B cell (primary cell): ENCODE results near the gene BTBD17. TPM values are rescaled to one million over a fixed set of nuclear protein-coding genes. Genes with fewer than 3 reads are reported as not detected.

Experiments
- ATAC-seq: fragments of 200-7000 bp; cut with Tn5 transposase; one replicate; pipeline ENCODE4 v1.10.0; 2021; ENCODE audit warnings: low read depth, mild to moderate bottlenecking, moderate number of reproducible peaks, moderate library complexity
- CTCF ChIA-PET: fragments of 350-600 bp; sonication (Branson Sonifier 250); formaldehyde crosslinking; loops from one replicate; lab custom pipeline; 2021; ENCODE audit warnings: antibody characterized with exemption, inconsistent platforms; lab: Charles Lee
- POLR2A ChIA-PET: fragments of 350-600 bp; sonication (Branson Sonifier 250); formaldehyde crosslinking; loops from one replicate; lab custom pipeline; 2021; ENCODE audit warnings: antibody characterized with exemption; lab: Charles Lee
- DNase-seq: peaks from one replicate; pipeline ENCODE4 v3.0.0; 2013
- H2AFZ ChIP-seq: 2 replicates; pipeline ENCODE4 v1.6.1; 2012; ENCODE audit warnings: mild to moderate bottlenecking, low read depth, low read length; ENCODE audit not compliant: insufficient read depth, poor library complexity, severe bottlenecking
- H3K27ac ChIP-seq, 2 donors: 1 replicate in 1 of 2; 2 replicates in 1 of 2; pipeline ENCODE4 v1.5.1; 2012 to 2013; ENCODE audit warnings: low read length in 2 of 2, mild to moderate bottlenecking in 2 of 2, moderate library complexity in 1 of 2
- H3K27me3 ChIP-seq, 4 experiments: fragments of 200-600 bp in 1 of 4; sonication (generic) in 1 of 4; replicated peaks in 1 of 4; 1 replicate in 2 of 4; 2 replicates in 2 of 4; pipeline versions ENCODE4 v1.6.1 to v1.7.0; 2013 to 2016; ENCODE audit warnings: low read length in 3 of 4, mild to moderate bottlenecking in 2 of 4, mixed read lengths in 1 of 4, moderate library complexity in 1 of 4; ENCODE audit not compliant: insufficient read depth in 4 of 4, control insufficient read depth in 3 of 4; ENCODE audit errors: control extremely low read depth in 1 of 4
- H3K36me3 ChIP-seq, 2 experiments: replicated peaks in 1 of 2; 1 replicate in 1 of 2; 2 replicates in 1 of 2; pipeline versions ENCODE4 v1.6.1 to v1.7.1; 2013; ENCODE audit warnings: low read length in 1 of 2; ENCODE audit not compliant: insufficient read depth in 2 of 2, control insufficient read depth in 1 of 2; ENCODE audit errors: control extremely low read depth in 1 of 2, extremely low read depth in 1 of 2
- H3K4me1 ChIP-seq, 2 donors: fragments of 200-600 bp in 1 of 2; sonication (generic) in 1 of 2; 1 replicate in 1 of 2; 2 replicates in 1 of 2; pipeline versions ENCODE4 v1.5.1 to v1.6.1; 2013 to 2017; ENCODE audit warnings: low read length in 2 of 2; ENCODE audit not compliant: control insufficient read depth in 2 of 2, insufficient read depth in 2 of 2
- H3K4me2 ChIP-seq: replicated peaks from 2 replicates; pipeline ENCODE3; 2012; ENCODE audit warnings: mild to moderate bottlenecking, low read depth, low read length; ENCODE audit not compliant: poor library complexity, severe bottlenecking
- H3K4me3 ChIP-seq, 5 experiments: fragments of 200-600 bp in 1 of 5; sonication (generic) in 1 of 5; 1 replicate in 3 of 5; 2 replicates in 2 of 5; pipeline versions ENCODE4 v1.5.1 to v1.7.0; 2011 to 2016; ENCODE audit warnings: low read length in 4 of 5, mild to moderate bottlenecking in 4 of 5, low read depth in 2 of 5, control low read depth in 1 of 5, moderate library complexity in 1 of 5; ENCODE audit not compliant: insufficient read depth in 1 of 5; ENCODE audit errors: control extremely low read depth in 1 of 5, extremely low read depth in 1 of 5
- H3K79me2 ChIP-seq: fragments of 200-600 bp; sonication (generic); one replicate; pipeline ENCODE4 v1.6.0; 2016; ENCODE audit warnings: low read length; ENCODE audit not compliant: control insufficient read depth, insufficient read depth
- H3K9ac ChIP-seq: fragments of 200-600 bp; sonication (generic); 2 replicates; pipeline ENCODE4 v1.6.1; 2017; ENCODE audit warnings: mild to moderate bottlenecking, low read length, moderate library complexity
- H3K9me3 ChIP-seq, 3 donors: one replicate each; pipeline versions ENCODE4 v1.6.1 to v1.7.1; 2013; ENCODE audit warnings: low read length in 2 of 3; ENCODE audit not compliant: control insufficient read depth in 2 of 3, insufficient read depth in 1 of 3; ENCODE audit errors: control extremely low read depth in 1 of 3
- H4K20me1 ChIP-seq: 2 replicates; pipeline ENCODE4 v1.6.0; 2012; ENCODE audit warnings: mild to moderate bottlenecking, low read length; ENCODE audit not compliant: insufficient read depth, control insufficient read depth, poor library complexity, severe bottlenecking
- H3K27ac Mint-ChIP-seq: one replicate; pipeline ENCODE4 v1.8.0; 2021; ENCODE audit warnings: mixed read lengths
- H3K27me3 Mint-ChIP-seq: one replicate; pipeline ENCODE4 v1.8.0; 2021; ENCODE audit warnings: mixed read lengths
- H3K4me1 Mint-ChIP-seq: one replicate; pipeline ENCODE4 v1.8.0; 2021; ENCODE audit warnings: mixed read lengths
- H3K4me3 Mint-ChIP-seq: one replicate; pipeline ENCODE4 v1.8.0; 2021; ENCODE audit warnings: mixed read lengths
- H3K9me3 Mint-ChIP-seq: one replicate; pipeline ENCODE4 v1.8.0; 2022; ENCODE audit warnings: mixed read lengths; ENCODE audit not compliant: insufficient read depth
- CTCF ChIP-seq: fragments of 200-600 bp; IDR thresholded peaks from one replicate; pipeline ENCODE4 v1.8.0; 2022; ENCODE audit warnings: antibody characterized with exemption, mild to moderate bottlenecking
- EZH2 ChIP-seq: IDR thresholded peaks from 2 replicates; pipeline ENCODE4 v1.6.1; 2012; ENCODE audit warnings: borderline replicate concordance, low read depth, mild to moderate bottlenecking, moderate library complexity, low read length; ENCODE audit not compliant: insufficient read depth, poor library complexity, severe bottlenecking
- WGBS: methylation state at CpG from one replicate; pipeline ENCODE4 v1.1.5; 2013; ENCODE audit warnings: missing lambda C conversion rate; ENCODE audit not compliant: insufficient coverage; 5-methylcytosine and 5-hydroxymethylcytosine counted together
- intact Hi-C: fragments of 100-400 bp; cut with micrococcal nuclease; formaldehyde crosslinking; loops from one replicate; pipeline ENCODE4 v1.10.0; 2022
- polyA plus RNA-seq: library from polyadenylated mRNA; depleted of rRNA; stranded (reverse); fragments of >200 nt; gene quantifications from 2 replicates; pipeline ENCODE4 v1.2.3, GENCODE V29; 2012
- total RNA-seq, 2 donors: library from RNA; stranded (reverse); fragments of 120-200 nt in 1 of 2; gene quantifications; 1 replicate in 1 of 2; 2 replicates in 1 of 2; pipeline versions ENCODE4 v1.2.3 to v1.2.4, GENCODE V29; 2013 to 2022

BTBD17 gene
- total and polyA plus RNA-seq, 2 donors (not counting 1 experiment from before 2014, with no cell fraction given): not detected

DNA sequence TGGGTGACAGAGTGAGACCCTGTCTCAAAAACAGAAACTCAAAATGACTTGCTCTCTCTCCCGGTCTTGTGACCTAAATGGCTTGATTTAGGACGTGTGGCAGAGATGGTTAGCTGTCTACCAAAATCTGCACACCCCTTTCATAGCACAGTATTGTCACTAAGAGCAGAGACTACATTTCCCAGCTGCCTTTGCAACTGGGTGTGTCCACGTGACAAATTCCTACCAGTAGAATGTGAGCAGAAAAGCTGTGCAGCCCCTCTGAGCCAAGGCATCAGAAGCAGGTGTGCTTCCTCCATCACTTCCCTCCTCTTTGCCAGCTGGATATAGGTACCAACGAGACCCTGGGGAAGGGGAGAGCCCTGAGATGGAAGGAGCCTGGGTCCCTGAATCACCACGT, 31.2 kb upstream of the BTBD17 start:
- Histone ChIP-seq H3K27me3 (peaks cover 0 to 9% (median 1%) of the 10 kb centered on the region in 4 experiments), H4K20me1 (no peaks in the 10 kb centered on the region), H2AFZ (no peak overlapping the region), H3K9me3 (peaks cover 0 to 10% (median 0%) of the 10 kb centered on the region in 3 donors), H3K4me3 (no peak overlapping the region), H3K4me2 (no peak overlapping the region), H3K9ac (no peak overlapping the region), H3K79me2 (no peaks in the 10 kb centered on the region), H3K27ac (no peak overlapping the region), H3K4me1 (no peaks in the 10 kb centered on the region), H3K36me3 (no peaks in the 10 kb centered on the region)
- CTCF ChIA-PET: interaction anchor here (1.0 to 1.5 kb wide), 2 partner anchors 19 to 23 kb away, joined by 3 to 4 read pairs; no protein-coding TSS in a partner anchor
- ATAC-seq (no peak), DNase-seq (no peak)
- no peaks in the 10 kb centered on the region for H3K4me1 Mint-ChIP-seq
- POLR2A ChIA-PET: no interaction called here
- H3K27ac Mint-ChIP-seq: no peak overlapping the region
- TF ChIP-seq CTCF (no peak), EZH2 (no peak)
- H3K27me3 Mint-ChIP-seq: peaks cover 15% of the 10 kb centered on the region
- no peaks in the 10 kb centered on the region for H3K9me3 Mint-ChIP-seq
- intact Hi-C loops: no loop called here
- WGBS: 100% methylated on average over 1 of the region's 5 CpGs
- H3K4me3 Mint-ChIP-seq: no peak overlapping the region

DNA sequence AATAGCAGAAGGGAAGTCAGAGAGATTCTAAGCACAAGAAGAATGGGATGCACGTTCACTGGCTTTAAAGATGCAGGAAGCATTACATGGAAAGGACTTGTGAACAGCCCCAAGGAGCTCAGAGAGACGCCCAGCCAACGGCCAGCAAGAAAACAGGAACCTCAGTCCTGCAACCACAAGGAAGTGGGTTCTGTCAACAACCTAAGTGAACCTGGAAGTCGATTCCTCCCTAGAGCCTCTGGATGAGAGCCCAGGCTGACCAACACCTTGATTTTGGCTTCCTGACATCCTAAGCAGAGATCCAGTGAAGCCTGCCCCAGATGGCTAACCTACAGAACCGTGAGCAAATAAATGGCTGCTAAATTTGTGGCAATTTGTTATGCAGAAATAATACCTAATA, 30.1 kb upstream of the BTBD17 start:
- Histone ChIP-seq H3K9ac (no peak overlapping the region), H3K36me3 (no peaks in the 10 kb centered on the region), H3K79me2 (no peaks in the 10 kb centered on the region), H3K9me3 (peaks cover 0 to 10% (median 0%) of the 10 kb centered on the region in 3 donors), H3K4me1 (no peaks in the 10 kb centered on the region), H3K4me2 (no peak overlapping the region), H2AFZ (no peak overlapping the region), H3K4me3 (no peak overlapping the region), H4K20me1 (no peaks in the 10 kb centered on the region), H3K27ac (no peak overlapping the region), H3K27me3 (peaks cover 0 to 9% (median 3%) of the 10 kb centered on the region in 4 experiments)
- H3K27me3 Mint-ChIP-seq: peaks cover 15% of the 10 kb centered on the region
- H3K4me3 Mint-ChIP-seq: no peak overlapping the region
- TF ChIP-seq CTCF (no peak), EZH2 (no peak)
- 13% methylated on average over 5 of the region's 5 CpGs for WGBS
- intact Hi-C loops: no loop called here
- no peak overlapping the region for H3K27ac Mint-ChIP-seq
- no peaks in the 10 kb centered on the region for H3K9me3 Mint-ChIP-seq
- H3K4me1 Mint-ChIP-seq: no peaks in the 10 kb centered on the region
- no peak for DNase-seq
- POLR2A ChIA-PET: no interaction called here
- CTCF ChIA-PET: interaction anchor here (0.9 to 1.8 kb wide), 3 partner anchors 12 to 66 kb away, joined by 3 to 8 read pairs (median 4); no protein-coding TSS in a partner anchor
- no peak for ATAC-seq
